Gastroesophageal sphincter (tissue), 4 donors: ENCODE measurements around the gene PNPT1. TPM values are rescaled to one million over a fixed set of nuclear protein-coding genes. Genes with fewer than 3 reads are reported as not detected.

Source experiments
- ATAC-seq: fragments of 150-250 bp; one replicate; pipeline ENCODE4 v1.9.1; 2016; ENCODE audit warnings: mild to moderate bottlenecking, moderate library complexity
- H3K27ac ChIP-seq, 4 donors: fragments of 200-600 bp; sonication (generic) in 3 of 4; 1 replicate in 3 of 4; 2 replicates in 1 of 4; pipeline ENCODE4 v1.5.1; 2016 to 2019
- H3K27me3 ChIP-seq: fragments of 200-600 bp; sonication (generic); one replicate; pipeline ENCODE4 v1.5.1; 2019
- H3K36me3 ChIP-seq, 2 donors: fragments of 200-600 bp; sonication (generic); one replicate each; pipeline ENCODE4 v1.5.1; 2019; ENCODE audit warnings: control low read depth in 1 of 2
- H3K4me1 ChIP-seq, 3 donors: fragments of 200-600 bp; sonication (generic); 1 replicate in 2 of 3; 2 replicates in 1 of 3; pipeline ENCODE4 v1.5.1; 2016 to 2019; ENCODE audit warnings: control low read depth in 2 of 3
- H3K4me3 ChIP-seq, 2 donors: fragments of 200-600 bp; sonication (generic); one replicate each; pipeline ENCODE4 v1.5.1; 2019; ENCODE audit warnings: mild to moderate bottlenecking in 1 of 2, moderate library complexity in 1 of 2
- H3K9me3 ChIP-seq, 3 donors: fragments of 200-600 bp; sonication (generic); one replicate each; pipeline ENCODE4 v1.5.1; 2017 to 2019; ENCODE audit warnings: control low read depth in 2 of 3
- CTCF ChIP-seq, 4 experiments: fragments of 200-600 bp in 2 of 4; fragments of 450-650 bp in 2 of 4; sonication (generic) in 1 of 4; IDR thresholded peaks; one replicate each; pipeline ENCODE4 v1.5.1; 2017 to 2019; ENCODE audit warnings: antibody characterized with exemption in 4 of 4, mild to moderate bottlenecking in 2 of 4, moderate library complexity in 2 of 4
- EP300 ChIP-seq: sonication (generic); formaldehyde crosslinking; IDR thresholded peaks from one replicate; pipeline ENCODE4 v1.6.1; 2017; ENCODE audit warnings: antibody characterized with exemption, mild to moderate bottlenecking
- POLR2A ChIP-seq, 2 donors: fragments of 450-650 bp; IDR thresholded peaks; one replicate each; pipeline ENCODE4 v1.6.1; 2017; ENCODE audit warnings: antibody characterized with exemption in 2 of 2, mild to moderate bottlenecking in 2 of 2, moderate library complexity in 1 of 2
- POLR2AphosphoS5 ChIP-seq: sonication (generic); formaldehyde crosslinking; IDR thresholded peaks from one replicate; pipeline ENCODE4 v1.6.1; 2017; ENCODE audit warnings: antibody characterized with exemption
- WGBS, 2 donors: methylation state at CpG; one replicate each; pipeline ENCODE4 v1.1.5; 2018; ENCODE audit warnings: low coverage in 1 of 2; 5-methylcytosine and 5-hydroxymethylcytosine counted together
- total RNA-seq, 4 donors: library from RNA; depleted of rRNA; stranded (reverse); fragments of >200 nt; gene quantifications; one replicate each; pipeline ENCODE4 v1.1.0, GENCODE V29; 2016

Gene PNPT1
- total RNA-seq, 4 donors from 2014 or later = 14.9 to 113 (median 17.3) TPM

GRCh38 chr2:55668956-55669355 is 24.7 kb downstream of the PNPT1 start:
- Histone ChIP-seq H3K27me3 (no peaks in the 10 kb centered on the region), H3K27ac (no peak overlapping the region), H3K36me3 (peaks cover 0 to 94% of the 10 kb centered on the region in 2 donors), H3K9me3 (no peaks in the 10 kb centered on the region), H3K4me1 (no peaks in the 10 kb centered on the region), H3K4me3 (no peak overlapping the region)
- TF ChIP-seq POLR2A (IDR thresholded peaks at IDR 0.05) = no peak
- TF ChIP-seq EP300 = no peak
- no peak for TF ChIP-seq CTCF (IDR thresholded peaks at IDR 0.05)
- no peak for TF ChIP-seq POLR2AphosphoS5
- ATAC-seq = no peak

GRCh38 chr2:55653255-55653654 is 40.4 kb downstream of the PNPT1 start:
- Histone ChIP-seq H3K27me3 (no peaks in the 10 kb centered on the region), H3K9me3 (no peaks in the 10 kb centered on the region), H3K36me3 (peaks cover 0 to 62% of the 10 kb centered on the region in 2 donors), H3K27ac (no peak overlapping the region), H3K4me3 (no peak overlapping the region), H3K4me1 (no peaks in the 10 kb centered on the region)
- no peak for ATAC-seq
- WGBS, 2 donors = 92 to 100% methylated on average over 2 of the region's 2 CpGs
- TF ChIP-seq POLR2AphosphoS5 = no peak
- TF ChIP-seq EP300 = no peak
- no peak for TF ChIP-seq POLR2A (IDR thresholded peaks at IDR 0.05)
- no peak for TF ChIP-seq CTCF (IDR thresholded peaks at IDR 0.05)

GRCh38 chr2:55649211-55649610 is 44.4 kb downstream of the PNPT1 start:
- no peak for ATAC-seq
- Histone ChIP-seq H3K27me3 (no peaks in the 10 kb centered on the region), H3K36me3 (peaks cover 0 to 66% of the 10 kb centered on the region in 2 donors), H3K27ac (no peak overlapping the region), H3K9me3 (no peaks in the 10 kb centered on the region), H3K4me1 (no peaks in the 10 kb centered on the region), H3K4me3 (no peak overlapping the region)
- TF ChIP-seq POLR2AphosphoS5 (no peak), POLR2A (IDR thresholded peaks at IDR 0.05) (no peak), CTCF (IDR thresholded peaks at IDR 0.05) (no peak), EP300 (no peak)
- 100% methylated on average over 1 of the region's 1 CpG for WGBS, 2 donors

GRCh38 chr2:55636831-55637230 is 56.8 kb downstream of the PNPT1 start:
- H3K36me3 ChIP-seq = peaks cover 0 to 88% of the 10 kb centered on the region in 2 donors
- H3K4me1 ChIP-seq = no peaks in the 10 kb centered on the region
- no peaks in the 10 kb centered on the region for H3K27me3 ChIP-seq
- no peak overlapping the region for H3K27ac ChIP-seq
- TF ChIP-seq EP300 (no peak), POLR2AphosphoS5 (no peak), CTCF (IDR thresholded peaks at IDR 0.05) (no peak), POLR2A (IDR thresholded peaks at IDR 0.05) (no peak)
- H3K4me3 ChIP-seq = no peak overlapping the region
- WGBS, 2 donors = 91 to 100% methylated on average over 3 of the region's 3 CpGs
- ATAC-seq = no peak
- H3K9me3 ChIP-seq = no peaks in the 10 kb centered on the region

- Histone ChIP-seq H3K9me3 (no peaks in the 10 kb centered on the region), H3K27me3 (no peaks in the 10 kb centered on the region), H3K36me3 (peaks cover 0 to 19% of the 10 kb centered on the region in 2 donors), H3K4me3 (no peak overlapping the region), H3K4me1 (peaks cover 0 to 17% (median 0%) of the 10 kb centered on the region in 3 donors), H3K27ac (no peak overlapping the region)
- WGBS, 2 donors = 100% methylated on average over 2 of the region's 2 CpGs; no CpG with 5 or more reads in 1 of the 2 donors
- TF ChIP-seq EP300 = no peak
- no peak for TF ChIP-seq POLR2A (IDR thresholded peaks at IDR 0.05)
- no peak for TF ChIP-seq CTCF (IDR thresholded peaks at IDR 0.05)
- TF ChIP-seq POLR2AphosphoS5 = no peak
- no peak for ATAC-seq
These were observed 64.7 kb downstream of the PNPT1 start for GRCh38 chr2:55628931-55629330.
